HG02943 (cell line): ENCODE results near the gene CXorf58.
"Not testable (repeated sequence)": the region's sequence is repeated elsewhere in the genome, so short reads cannot be mapped to it uniquely, and the experiment has no call there.

ENCODE experiments used
- ATAC-seq: cut with Tn5 transposase; IDR thresholded peaks from one replicate; pipeline ENCODE4 v1.9.1; 2021; ENCODE audit warnings: mild to moderate bottlenecking, low read depth, moderate library complexity; ENCODE audit not compliant: unreplicated experiment

Gene CXorf58

DNA sequence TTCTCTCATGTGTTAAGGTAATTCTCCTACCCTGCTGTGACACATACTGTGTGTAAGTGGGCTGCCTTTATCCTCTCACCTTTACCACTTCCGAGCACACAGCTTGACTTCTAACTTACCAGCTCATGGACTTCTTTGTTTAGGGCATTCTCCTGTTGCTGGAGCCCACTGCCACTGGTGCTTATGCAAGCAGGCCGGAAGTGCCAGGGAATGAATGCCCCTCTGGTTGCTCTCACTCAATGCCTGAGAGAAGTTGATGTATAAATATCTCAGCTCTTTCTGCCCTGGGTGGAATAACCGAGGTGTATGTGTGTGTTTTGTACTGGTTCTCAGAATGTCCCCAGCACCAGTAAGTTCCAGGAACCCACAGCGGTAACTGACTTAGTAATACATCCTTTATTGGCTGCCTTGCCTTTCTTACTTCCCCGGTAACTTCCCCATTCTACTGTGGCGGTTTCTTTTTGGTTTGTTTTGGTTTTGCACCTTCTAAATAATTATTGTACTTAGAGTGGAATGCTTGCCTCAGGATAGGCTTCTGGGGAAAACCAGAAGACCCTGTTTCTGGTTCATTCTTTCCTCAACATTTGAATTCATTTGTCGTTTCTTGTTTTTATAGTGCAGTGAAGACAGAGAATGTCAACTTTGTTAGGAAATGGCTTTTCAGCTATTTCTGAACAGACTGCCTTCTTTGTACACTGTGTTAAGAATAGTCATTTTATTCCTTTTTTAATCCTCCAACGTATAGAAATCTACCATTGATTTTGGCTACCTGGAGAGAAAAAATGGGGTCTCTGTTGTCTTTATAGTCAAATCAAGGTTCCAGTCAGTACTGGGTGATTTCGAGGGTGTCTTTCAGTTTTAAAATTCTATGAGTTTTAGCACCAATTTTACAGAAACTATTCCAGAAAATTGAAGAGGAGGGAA, 45.4 kb downstream of the CXorf58 start:
- peak; percentile 83 for ATAC-seq

DNA sequence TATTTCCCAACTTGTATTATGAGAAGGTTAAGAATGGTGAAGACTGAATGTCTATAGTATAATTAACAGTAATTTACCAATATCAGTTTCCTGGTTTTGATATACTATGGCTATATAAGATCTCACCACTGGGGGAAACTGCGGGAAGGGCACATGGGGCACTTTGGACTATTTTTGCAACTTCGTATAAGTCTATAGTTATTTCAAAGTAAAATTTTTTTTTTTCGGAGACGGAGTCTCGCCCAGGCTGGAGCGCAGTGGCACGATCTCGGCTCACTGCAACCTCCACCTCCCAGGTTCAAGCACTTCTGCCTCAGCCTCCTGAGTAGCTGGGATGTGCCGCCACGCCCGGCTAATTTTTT, 46.1 kb downstream of the CXorf58 start:
- no peak for ATAC-seq

DNA sequence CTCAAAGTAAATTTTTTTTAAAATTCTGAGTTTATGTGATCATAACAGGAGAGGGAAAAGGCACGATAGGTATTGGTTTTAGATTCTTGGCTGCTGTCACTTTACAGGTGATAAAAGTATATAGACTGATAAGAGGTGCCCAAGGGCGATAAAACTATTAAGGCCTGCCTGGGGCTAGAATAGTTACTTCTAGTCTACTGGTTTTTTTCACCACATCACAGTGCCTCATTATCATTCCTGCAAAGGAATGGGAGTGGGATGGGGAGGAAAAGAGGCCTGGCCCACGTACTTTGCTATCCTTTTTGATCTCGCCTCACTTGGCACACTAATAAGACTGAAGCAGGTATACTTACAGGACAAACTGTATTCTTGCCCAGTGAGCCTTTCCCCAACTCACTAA, 46.6 kb downstream of the CXorf58 start:
- ATAC-seq = no peak

DNA sequence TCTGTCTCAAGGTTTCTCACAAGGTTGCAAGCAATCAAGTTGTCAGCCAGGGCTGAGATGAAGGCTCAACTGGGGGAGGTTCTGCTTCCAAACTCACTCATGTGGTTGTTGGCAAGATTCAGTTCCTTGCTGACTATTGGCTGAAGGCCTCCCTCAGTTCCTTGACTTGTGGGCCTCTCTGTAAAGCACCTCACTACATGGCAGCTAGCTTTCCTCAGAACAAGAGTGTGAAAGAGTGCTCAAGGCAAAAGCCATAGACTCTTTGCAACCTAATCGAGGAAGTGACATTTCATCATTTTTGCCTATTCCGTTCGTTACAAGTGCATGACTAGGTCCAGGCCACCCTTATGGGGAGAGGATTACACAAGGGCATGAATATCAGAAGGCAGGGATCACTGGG, 52.0 kb downstream of the CXorf58 start:
- no peak for ATAC-seq

DNA sequence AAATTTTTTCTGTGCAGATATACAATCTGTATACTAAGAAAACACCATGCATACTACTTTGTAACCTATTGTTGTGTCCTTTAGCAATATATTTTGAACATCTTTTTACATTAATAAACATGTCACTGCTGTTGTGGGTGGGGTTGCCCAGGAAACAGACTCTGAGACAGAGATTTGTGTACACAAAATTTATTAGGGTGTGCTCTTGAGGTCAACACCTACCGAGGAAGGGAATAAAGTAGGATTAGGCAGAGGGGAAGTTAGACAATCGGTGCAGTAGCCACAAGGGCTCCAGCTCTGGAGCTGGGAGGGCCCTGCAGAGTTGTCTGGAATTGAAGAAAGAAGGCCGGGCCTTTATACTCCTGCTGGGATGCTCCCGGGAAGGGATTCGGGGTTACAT, 56.4 kb downstream of the CXorf58 start:
- ATAC-seq = no peak

DNA sequence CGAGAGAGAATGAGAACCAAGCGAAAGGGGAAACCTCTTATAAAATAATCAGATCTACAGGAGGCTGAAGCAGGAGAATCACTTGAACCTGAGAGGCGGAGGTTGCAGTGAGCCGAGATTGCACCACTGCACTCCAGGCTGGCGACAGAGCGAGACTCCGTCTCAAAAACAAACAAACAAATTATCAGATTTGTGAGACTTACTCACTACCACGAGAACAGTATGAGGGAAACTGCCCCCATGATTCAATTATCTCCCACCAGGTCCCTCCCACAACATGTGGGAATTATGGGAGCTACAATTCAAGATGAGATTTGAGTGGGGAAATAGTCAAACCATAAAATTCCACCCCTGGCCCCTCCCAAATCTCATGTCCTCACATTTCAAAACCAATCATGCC, 57.8 kb downstream of the CXorf58 start:
- ATAC-seq = not testable (repeated sequence)

DNA sequence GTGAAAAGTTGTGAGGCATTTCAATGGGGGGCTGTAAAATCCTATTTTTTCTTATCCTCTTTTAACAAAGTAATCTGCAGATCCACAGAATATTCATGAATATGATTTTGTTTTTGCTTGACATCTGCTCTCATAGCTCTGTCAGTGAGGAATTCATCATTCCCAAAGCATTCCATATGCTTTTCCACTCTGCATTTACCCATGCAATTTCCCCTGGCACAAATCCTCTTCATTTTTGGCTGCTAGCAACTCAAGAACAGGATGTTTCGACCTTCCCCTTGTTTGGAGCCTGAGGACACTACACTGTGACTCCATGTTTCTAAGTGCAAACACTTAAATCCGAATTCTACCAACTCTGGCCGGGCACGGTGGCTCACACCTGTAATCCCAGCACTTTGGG, 70.7 kb downstream of the CXorf58 start:
- no peak for ATAC-seq

DNA sequence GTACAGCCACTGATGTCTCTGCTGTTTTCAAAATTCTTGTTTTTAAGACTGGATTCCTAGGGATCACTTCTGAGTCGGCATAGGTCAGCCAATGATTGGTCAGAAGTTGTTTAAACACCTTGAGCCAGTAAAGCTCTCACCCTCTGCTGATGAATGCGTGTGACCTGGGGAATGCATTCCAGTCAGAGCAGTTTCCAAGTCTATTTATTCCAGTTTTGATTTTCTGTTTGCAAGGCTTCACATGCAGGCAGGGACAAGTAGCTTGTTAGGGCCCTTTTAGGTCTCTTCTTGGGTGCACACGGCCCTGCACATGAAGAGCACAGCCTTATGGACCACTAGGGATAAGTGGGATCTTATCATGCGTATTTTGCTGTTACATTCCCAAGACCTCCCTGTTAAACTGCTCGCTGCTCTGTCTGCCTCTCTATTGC, 72.2 kb downstream of the CXorf58 start:
- ATAC-seq = no peak

DNA sequence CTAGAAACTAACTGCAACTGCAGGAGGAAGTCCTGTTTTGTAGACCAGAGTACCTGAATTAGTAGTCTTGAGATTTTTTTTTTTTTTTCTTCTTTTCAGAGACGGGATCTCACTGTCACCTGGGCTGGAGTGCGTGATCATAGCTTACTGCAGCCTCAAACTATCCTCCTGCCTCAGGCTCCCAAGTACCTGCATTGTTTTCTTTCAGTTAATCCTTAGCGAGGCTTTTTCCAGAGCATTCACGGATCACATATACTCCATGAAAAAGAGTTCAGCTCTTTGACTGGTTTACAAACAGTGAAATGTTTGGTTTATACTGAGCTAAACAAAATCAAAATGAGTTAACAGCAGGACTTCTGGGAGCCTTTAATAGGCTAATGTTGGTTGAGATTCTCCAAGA, 73.4 kb downstream of the CXorf58 start:
- no peak for ATAC-seq

DNA sequence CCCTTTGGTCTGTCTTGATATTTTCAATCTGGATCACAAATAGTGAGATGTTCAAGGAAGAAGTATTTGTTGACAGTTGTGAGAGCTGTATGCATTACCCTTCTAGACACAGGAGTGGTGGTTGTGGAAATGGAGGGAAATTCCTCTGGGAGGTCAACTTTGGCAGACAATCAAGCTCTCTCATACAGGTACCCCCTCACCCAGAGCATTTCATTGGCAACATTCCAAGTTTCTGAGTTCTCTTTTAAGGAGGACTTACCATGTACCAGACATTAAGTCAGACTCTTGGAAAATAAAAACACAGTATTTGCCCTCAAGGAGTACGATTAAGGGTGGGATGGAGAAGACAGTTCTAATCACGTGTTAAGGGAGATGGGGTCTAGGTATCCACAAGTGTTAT, 73.9 kb downstream of the CXorf58 start:
- no peak for ATAC-seq

DNA sequence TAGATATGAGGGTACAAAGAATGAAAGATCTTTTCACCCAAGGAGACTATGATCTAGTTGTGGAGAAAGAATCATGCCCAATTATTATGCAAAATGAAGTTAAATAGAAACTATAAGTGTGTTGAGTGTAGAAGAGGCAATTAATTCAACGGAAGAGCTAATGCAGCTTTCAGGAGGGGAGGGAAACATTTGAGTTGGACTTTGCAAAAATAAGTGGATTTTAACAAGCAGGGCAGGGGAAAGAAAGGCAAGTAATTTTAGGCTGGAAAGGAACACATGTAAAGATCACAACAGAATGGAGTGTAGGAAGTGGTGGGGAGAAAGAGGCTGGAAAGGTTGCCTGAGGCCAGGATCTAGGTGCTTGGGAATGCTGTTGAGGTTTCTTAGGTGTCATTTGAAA, 75.1 kb downstream of the CXorf58 start:
- ATAC-seq = no peak
